Measurements from ENCODE around the gene TEK. TPM values are rescaled to one million over a fixed set of nuclear protein-coding genes. Genes with fewer than 3 reads are reported as not detected.

Gene TEK
- total and polyA plus RNA-seq, 9 of the 15 experiments (the other 6 are each of a cell fraction or from before 2014, with no cell fraction given) = 0.03 to 0.13 (median 0.06) TPM

GRCh38 chr9:27168951-27169350 lies 59.9 kb downstream of the TEK start:
- H3K4me1 ChIP-seq (replicated peaks in 1 of 2; ENCODE audit: control insufficient read depth in 2 of 2, insufficient read depth in 2 of 2, low read length in 2 of 2) = no peaks in the 10 kb centered on the region
- H3K9me3 ChIP-seq (replicated peaks; ENCODE audit: control insufficient read depth, insufficient read depth, low read depth, low read length) = no peaks in the 10 kb centered on the region
- H3K36me3 ChIP-seq (ENCODE audit: control insufficient read depth, insufficient read depth, low read length) = no peaks in the 10 kb centered on the region
- TF ChIP-seq, protein P1, sequence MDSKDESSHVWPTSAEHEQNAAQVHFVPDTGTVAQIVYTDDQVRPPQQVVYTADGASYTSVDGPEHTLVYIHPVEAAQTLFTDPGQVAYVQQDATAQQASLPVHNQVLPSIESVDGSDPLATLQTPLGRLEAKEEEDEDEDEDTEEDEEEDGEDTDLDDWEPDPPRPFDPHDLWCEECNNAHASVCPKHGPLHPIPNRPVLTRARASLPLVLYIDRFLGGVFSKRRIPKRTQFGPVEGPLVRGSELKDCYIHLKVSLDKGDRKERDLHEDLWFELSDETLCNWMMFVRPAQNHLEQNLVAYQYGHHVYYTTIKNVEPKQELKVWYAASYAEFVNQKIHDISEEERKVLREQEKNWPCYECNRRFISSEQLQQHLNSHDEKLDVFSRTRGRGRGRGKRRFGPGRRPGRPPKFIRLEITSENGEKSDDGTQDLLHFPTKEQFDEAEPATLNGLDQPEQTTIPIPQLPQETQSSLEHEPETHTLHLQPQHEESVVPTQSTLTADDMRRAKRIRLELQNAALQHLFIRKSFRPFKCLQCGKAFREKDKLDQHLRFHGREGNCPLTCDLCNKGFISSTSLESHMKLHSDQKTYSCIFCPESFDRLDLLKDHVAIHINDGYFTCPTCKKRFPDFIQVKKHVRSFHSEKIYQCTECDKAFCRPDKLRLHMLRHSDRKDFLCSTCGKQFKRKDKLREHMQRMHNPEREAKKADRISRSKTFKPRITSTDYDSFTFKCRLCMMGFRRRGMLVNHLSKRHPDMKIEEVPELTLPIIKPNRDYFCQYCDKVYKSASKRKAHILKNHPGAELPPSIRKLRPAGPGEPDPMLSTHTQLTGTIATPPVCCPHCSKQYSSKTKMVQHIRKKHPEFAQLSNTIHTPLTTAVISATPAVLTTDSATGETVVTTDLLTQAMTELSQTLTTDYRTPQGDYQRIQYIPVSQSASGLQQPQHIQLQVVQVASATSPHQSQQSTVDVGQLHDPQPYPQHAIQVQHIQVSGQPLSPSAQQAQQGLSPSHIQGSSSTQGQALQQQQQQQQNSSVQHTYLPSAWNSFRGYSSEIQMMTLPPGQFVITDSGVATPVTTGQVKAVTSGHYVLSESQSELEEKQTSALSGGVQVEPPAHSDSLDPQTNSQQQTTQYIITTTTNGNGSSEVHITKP (IDR thresholded peaks at IDR 0.05; ENCODE audit: partially characterized antibody) = peak; percentile 93
- no peak for TF ChIP-seq SP1 (CRISPR knock-in tag; IDR thresholded peaks at IDR 0.05)
- H3K4me2 ChIP-seq (ENCODE audit: insufficient read depth, low read length) = no peak overlapping the region
- no peak overlapping the region for H3K4me3 ChIP-seq
- no peak overlapping the region for H3K9ac ChIP-seq (ENCODE audit: insufficient read depth in 1 of 2, low read depth in 2 of 2, low read length in 2 of 2)
- POLR2A ChIA-PET = no interaction called here
- CTCF ChIA-PET (ENCODE audit: low intra/inter-chr PET ratio) = no interaction called here
- H3K9me1 ChIP-seq (ENCODE audit: control insufficient read depth, insufficient read depth, low read length) = no peaks in the 10 kb centered on the region
- BruUV-seq (replicated peaks) = no TSS peak
- H4K20me1 ChIP-seq (replicated peaks; ENCODE audit: control insufficient read depth, insufficient read depth, low read length) = no peaks in the 10 kb centered on the region
- no peak for DNase-seq (ENCODE audit: extremely low read depth in 1 of 4, low spot score in 3 of 4)
- no peaks in the 10 kb centered on the region for H3K79me2 ChIP-seq (ENCODE audit: control insufficient read depth, insufficient read depth, low read length)
- WGBS (ENCODE audit: insufficient coverage, low coverage, missing lambda C conversion rate) = 0% methylated on average over 3 of the region's 3 CpGs
- intact Hi-C loops (cut with micrococcal nuclease) (no loop called here), in situ Hi-C loops (cut with MboI) (no loop called here)
- H3K27me3 ChIP-seq (ENCODE audit: control insufficient read depth in 2 of 2, insufficient read depth in 2 of 2, low read length in 2 of 2) = no peaks in the 10 kb centered on the region
- H3K27ac ChIP-seq (ENCODE audit: extremely low read depth, low read depth, low read length) = no peak overlapping the region
- no peak for ATAC-seq
- no peak overlapping the region for H2AFZ ChIP-seq (ENCODE audit: low read depth, low read length)
- no peak for FAIRE-seq

- Histone ChIP-seq H3K27me3 (ENCODE audit: control insufficient read depth in 2 of 2, insufficient read depth in 2 of 2, low read length in 2 of 2) (no peaks in the 10 kb centered on the region), H3K36me3 (ENCODE audit: control insufficient read depth, insufficient read depth, low read length) (no peaks in the 10 kb centered on the region), H4K20me1 (replicated peaks; ENCODE audit: control insufficient read depth, insufficient read depth, low read length) (no peaks in the 10 kb centered on the region), H3K9me1 (ENCODE audit: control insufficient read depth, insufficient read depth, low read length) (no peaks in the 10 kb centered on the region), H3K79me2 (ENCODE audit: control insufficient read depth, insufficient read depth, low read length) (no peaks in the 10 kb centered on the region), H3K9me3 (replicated peaks; ENCODE audit: control insufficient read depth, insufficient read depth, low read depth, low read length) (no peaks in the 10 kb centered on the region), H3K4me1 (replicated peaks in 1 of 2; ENCODE audit: control insufficient read depth in 2 of 2, insufficient read depth in 2 of 2, low read length in 2 of 2) (no peaks in the 10 kb centered on the region), H2AFZ (ENCODE audit: low read depth, low read length) (no peak overlapping the region), H3K27ac (ENCODE audit: extremely low read depth, low read depth, low read length) (no peak overlapping the region), H3K4me3 (no peak overlapping the region), H3K4me2 (ENCODE audit: insufficient read depth, low read length) (no peak overlapping the region), H3K9ac (ENCODE audit: insufficient read depth in 1 of 2, low read depth in 2 of 2, low read length in 2 of 2) (no peak overlapping the region)
- ChIA-PET POLR2A (no interaction called here), CTCF (ENCODE audit: low intra/inter-chr PET ratio) (no interaction called here)
- FAIRE-seq (no peak), ATAC-seq (no peak), DNase-seq (ENCODE audit: extremely low read depth in 1 of 4, low spot score in 3 of 4) (no peak)
- WGBS (ENCODE audit: insufficient coverage, low coverage, missing lambda C conversion rate) = 11% methylated on average over 2 of the region's 3 CpGs
- no peak for TF ChIP-seq NR2C2 (CRISPR knock-in tag; IDR thresholded peaks at IDR 0.05)
- no peak for TF ChIP-seq NR2C2 (tag; IDR thresholded peaks at IDR 0.05)
- in situ Hi-C loops (cut with MboI) = no loop called here
- no TSS peak for BruUV-seq (replicated peaks)
- intact Hi-C loops (cut with micrococcal nuclease) = no loop called here
Observed at GRCh38 chr9:27176971-27177370, 67.9 kb downstream of the TEK start.
